ENCODE data around the gene CLIP2. TPM values are rescaled to one million over a fixed set of nuclear protein-coding genes. Genes with fewer than 3 reads are reported as not detected.

The CLIP2 gene
- total RNA-seq (2012; rRNA removed) (18.1 and 20.3 TPM in 2 replicates), polyA plus RNA-seq (2012; rRNA removed) (20.7 and 23.3 TPM in 2 replicates), Bru-seq, nascent RNA (percentile 77 among the genes with signal in this experiment), BruChase-seq, experiment 1, labeled RNA remaining after a 6-hour chase (percentile 85 among the genes with signal in this experiment), BruChase-seq, experiment 2, labeled RNA remaining after a 2-hour chase (percentile 76 among the genes with signal in this experiment)
- 14.7 and 18.2 TPM in 2 replicates for polyA plus RNA-seq (2012; cell fraction: cytosol; rRNA removed)
- polyA plus RNA-seq (2012; cell fraction: nucleus; rRNA removed; ENCODE audit: low replicate concordance) = 16.4 and 26.3 TPM in 2 replicates
- long read RNA-seq, full-length matches to known transcripts = 11 of 43 reads
- long read RNA-seq, partial matches to known transcripts = 11 of 43 reads
- long read RNA-seq, other reads (novel, unspliced or antisense) = 21 of 43 reads

- DNase-seq (peak; percentile 77), ATAC-seq (ENCODE audit: low read depth) (peak; percentile 95)
- Histone ChIP-seq H2BK20ac (ENCODE audit: low read depth, low read length) (peak within 1 kb of the TSS; percentile 97), H2AK9ac (replicated peaks; ENCODE audit: low read depth, low read length, poor library complexity) (peak within 1 kb of the TSS; percentile 99), H3K27me3 (ENCODE audit: control insufficient read depth, insufficient read depth, low read length) (no peaks in the 10 kb centered on the region), H3K56ac (ENCODE audit: extremely low read depth, insufficient read depth, low read length) (peak within 1 kb of the TSS; percentile 77), H2AFZ (replicated peaks; ENCODE audit: low read length, poor library complexity) (peak within 1 kb of the TSS; percentile 98), H3K27ac (ENCODE audit: insufficient read depth, low read length) (peak within 1 kb of the TSS; percentile 97), H3K18ac (ENCODE audit: low read depth, low read length) (peak within 1 kb of the TSS; percentile 98), H3K14ac (replicated peaks; ENCODE audit: low read depth, low read length) (peak within 1 kb of the TSS; percentile 94), H3K4me1 (ENCODE audit: control insufficient read depth, insufficient read depth, low read length) (peaks cover 23% of the 10 kb centered on the region), H3K4ac (ENCODE audit: low read depth, low read length) (peak within 1 kb of the TSS; percentile 93), H2BK5ac (ENCODE audit: low read depth, low read length, poor library complexity, severe bottlenecking) (peak within 1 kb of the TSS; percentile 94), H4K20me1 (ENCODE audit: insufficient read depth, low read length) (peaks cover 43% of the 10 kb centered on the region), H2BK120ac (ENCODE audit: low read depth, low read length) (peak within 1 kb of the TSS; percentile 99), H3K4me2 (ENCODE audit: low read depth, low read length) (peak within 1 kb of the TSS; percentile 95), H3K36me3 (ENCODE audit: control insufficient read depth, insufficient read depth, low read length) (no peaks in the 10 kb centered on the region), H4K5ac (ENCODE audit: low read depth, low read length) (peak within 1 kb of the TSS; percentile 99), H3K9ac (ENCODE audit: low read depth, low read length) (peak within 1 kb of the TSS; percentile 91), H3K79me1 (ENCODE audit: low read depth in 1 of 2, low read length in 2 of 2) (peaks cover 0 to 58% of the 10 kb centered on the region in 2 experiments; a peak in 3 of 4 replicates), H3K23ac (ENCODE audit: low read depth, low read length) (peak within 1 kb of the TSS; percentile 90), H3K4me3 (ENCODE audit: insufficient read depth, low read depth, low read length) (peak within 1 kb of the TSS; percentile 96), H3K9me1 (ENCODE audit: insufficient read depth, low read length) (peaks cover 24% of the 10 kb centered on the region), H2BK15ac (ENCODE audit: low read depth, low read length) (peak within 1 kb of the TSS; percentile 97; the same call in 2 of the 3 replicates), H4K8ac (ENCODE audit: low read depth in 2 of 2, low read length in 2 of 2) (peak within 1 kb of the TSS; percentile 88 to 91), H4K91ac (ENCODE audit: insufficient read depth, low read depth, low read length) (peak within 1 kb of the TSS; percentile 94), H3K9me3 (ENCODE audit: control insufficient read depth, insufficient read depth, low read length) (no peaks in the 10 kb centered on the region), H2AK5ac (ENCODE audit: low read depth, low read length) (peak within 1 kb of the TSS; percentile 98)
- TF ChIP-seq MXI1 (IDR thresholded peaks at IDR 0.05; ENCODE audit: borderline replicate concordance, low read depth, low read length) (no peak; the same call in 1 of the 2 replicates), MAFK (IDR thresholded peaks at IDR 0.05; ENCODE audit: low read depth, low read length) (no peak), RFX5 (IDR thresholded peaks at IDR 0.05; ENCODE audit: low read depth, low read length) (no peak), USF2 (IDR thresholded peaks at IDR 0.05; ENCODE audit: low read depth, low read length) (no peak), CEBPB (IDR thresholded peaks at IDR 0.05; ENCODE audit: low read depth, low read length) (no peak), BHLHE40 (IDR thresholded peaks at IDR 0.05; ENCODE audit: low read depth, low read length) (no peak), RAD21 (IDR thresholded peaks at IDR 0.05; ENCODE audit: low read length) (no peak; the same call in 1 of the 2 replicates), MAZ (IDR thresholded peaks at IDR 0.05; ENCODE audit: borderline replicate concordance, low read depth, low read length) (0 out of 2 replicates have a peak, but pooled peaks have one; percentile 65), CHD1 (IDR thresholded peaks at IDR 0.05; ENCODE audit: low read depth, low read length) (no peak), SMC3 (IDR thresholded peaks at IDR 0.05; ENCODE audit: low read depth, low read length) (no peak), POLR2A (IDR thresholded peaks at IDR 0.05; ENCODE audit: low read depth, low read length) (peak; percentile 95), RCOR1 (IDR thresholded peaks at IDR 0.05; ENCODE audit: insufficient replicate concordance, low read length) (no peak)
- dilution Hi-C loops (cut with HindIII; ENCODE audit: low sequenced_read_pairs, unreplicated experiment) (no loop called here), intact Hi-C loops (cut with micrococcal nuclease) (no loop called here), in situ Hi-C loops (cut with MboI; ENCODE audit: low sequenced_read_pairs) (no loop called here)
- CTCF ChIA-PET = interaction anchor here (0.7 to 1.5 kb wide), 2 partner anchors 83 to 147 kb away, joined by 4 to 5 read pairs; no protein-coding TSS in a partner anchor
- no TSS peak for BruUV-seq (replicated peaks)
- 1% methylated on average over 20 of the region's 67 CpGs; no CpG with 5 or more reads in 1 of the 2 experiments for WGBS, 2 experiments (ENCODE audit: extremely low coverage in 2 of 2, insufficient read length in 1 of 2)
- POLR2A ChIA-PET (ENCODE audit: unreplicated experiment) = no interaction called here
These were observed at the start of gene CLIP2 for GRCh38 chr7:74289018-74289658. TSS of gene CLIP2 (plus strand) at chr7:74289407. CDS start at chr7:74317547, 28,140 bp downstream.
